Mesenchymal stem cell (in vitro differentiated cells and primary cell): ENCODE measurements around the gene RAMACL.
A peak's percentile ranks its signal among the peaks of the same experiment; 100 is the strongest.

Source experiments
- DNase-seq: peaks from one replicate; pipeline ENCODE4 v3.0.0-alpha.2; 2013
- H2AFZ ChIP-seq: one replicate; pipeline ENCODE4 v1.6.1; 2013; ENCODE audit warnings: low read depth, mild to moderate bottlenecking, control low read depth, inconsistent platforms, low read length, moderate library complexity
- H2AK5ac ChIP-seq: 2 replicates; pipeline ENCODE4 v1.6.1; 2013; ENCODE audit warnings: low read length, moderate library complexity, mild to moderate bottlenecking, inconsistent platforms; ENCODE audit not compliant: severe bottlenecking
- H2BK120ac ChIP-seq: one replicate; pipeline ENCODE4 v1.6.1; 2013; ENCODE audit warnings: low read depth, mild to moderate bottlenecking, inconsistent platforms, low read length, moderate library complexity
- H2BK12ac ChIP-seq, 2 experiments: one replicate each; pipeline ENCODE4 v1.6.1; 2013; ENCODE audit warnings: inconsistent platforms in 2 of 2, low read length in 2 of 2, mild to moderate bottlenecking in 2 of 2, moderate library complexity in 2 of 2, control low read depth in 1 of 2
- H2BK15ac ChIP-seq: one replicate; pipeline ENCODE4 v1.6.1; 2013; ENCODE audit warnings: mild to moderate bottlenecking, low read depth, inconsistent platforms; ENCODE audit not compliant: poor library complexity, severe bottlenecking
- H2BK5ac ChIP-seq: 2 replicates; pipeline ENCODE4 v1.6.1; 2013; ENCODE audit warnings: low read depth, mild to moderate bottlenecking, low read length, control low read depth, inconsistent platforms; ENCODE audit not compliant: poor library complexity, severe bottlenecking
- H3K14ac ChIP-seq, 2 experiments: one replicate each; pipeline ENCODE4 v1.6.1; 2013; ENCODE audit warnings: inconsistent platforms in 2 of 2, low read length in 2 of 2, control low read depth in 1 of 2, mild to moderate bottlenecking in 1 of 2, moderate library complexity in 1 of 2
- H3K18ac ChIP-seq, 2 experiments: one replicate each; pipeline ENCODE4 v1.6.1; 2013; ENCODE audit warnings: inconsistent platforms in 2 of 2, low read length in 2 of 2, control low read depth in 1 of 2, low read depth in 1 of 2, mild to moderate bottlenecking in 1 of 2
- H3K23ac ChIP-seq, 2 experiments: one replicate each; pipeline ENCODE4 v1.6.1; 2013; ENCODE audit warnings: inconsistent platforms in 2 of 2, low read length in 2 of 2, mild to moderate bottlenecking in 2 of 2, moderate library complexity in 2 of 2, control low read depth in 1 of 2
- H3K27ac ChIP-seq: 2 replicates; pipeline ENCODE4 v1.5.1; 2013; ENCODE audit warnings: mild to moderate bottlenecking, moderate library complexity, low read length, control low read depth, inconsistent platforms; ENCODE audit not compliant: poor library complexity, severe bottlenecking
- H3K27me3 ChIP-seq, 2 experiments: 2 replicates each; pipeline versions ENCODE4 v1.6.1 to v1.7.0; 2013; ENCODE audit warnings: low read length in 2 of 2, mild to moderate bottlenecking in 2 of 2, moderate library complexity in 2 of 2, control low read depth in 1 of 2, inconsistent platforms in 1 of 2; ENCODE audit not compliant: control insufficient read depth in 1 of 2, insufficient read depth in 1 of 2
- H3K36me3 ChIP-seq, 2 experiments: 2 replicates each; pipeline versions ENCODE4 v1.6.1 to v1.7.0; 2013; ENCODE audit warnings: low read length in 2 of 2, control low read depth in 1 of 2, inconsistent platforms in 1 of 2, low read depth in 1 of 2, mild to moderate bottlenecking in 1 of 2; ENCODE audit not compliant: insufficient read depth in 2 of 2, control insufficient read depth in 1 of 2
- H3K4ac ChIP-seq, 2 experiments: one replicate each; pipeline ENCODE4 v1.6.1; 2013; ENCODE audit warnings: inconsistent platforms in 2 of 2, low read length in 2 of 2, mild to moderate bottlenecking in 2 of 2, moderate library complexity in 2 of 2, control low read depth in 1 of 2, low read depth in 1 of 2
- H3K4me1 ChIP-seq: 2 replicates; pipeline ENCODE4 v1.6.1; 2013; ENCODE audit warnings: low read depth, low read length, control low read depth; ENCODE audit not compliant: control insufficient read depth, insufficient read depth
- H3K4me2 ChIP-seq: 2 replicates; pipeline ENCODE4 v1.6.1; 2013; ENCODE audit warnings: low read length, mild to moderate bottlenecking, inconsistent platforms; ENCODE audit not compliant: poor library complexity, severe bottlenecking
- H3K4me3 ChIP-seq, 2 experiments: 2 replicates each; pipeline versions ENCODE4 v1.5.1 to v1.7.0; 2013; ENCODE audit warnings: low read length in 2 of 2, mild to moderate bottlenecking in 2 of 2, control low read depth in 1 of 2, low read depth in 1 of 2; ENCODE audit not compliant: insufficient read depth in 1 of 2
- H3K79me1 ChIP-seq: replicated peaks from 2 replicates; pipeline ENCODE4 v1.6.1; 2013; ENCODE audit warnings: mild to moderate bottlenecking, control low read depth, low read length, inconsistent platforms; ENCODE audit not compliant: poor library complexity, severe bottlenecking
- H3K9ac ChIP-seq: 2 replicates; pipeline ENCODE4 v1.7.0; 2013; ENCODE audit warnings: mild to moderate bottlenecking, low read length, moderate library complexity
- H3K9me3 ChIP-seq: 2 replicates; pipeline ENCODE4 v1.7.0; 2013; ENCODE audit warnings: mild to moderate bottlenecking, low read length; ENCODE audit not compliant: control insufficient read depth
- H4K8ac ChIP-seq: one replicate; pipeline ENCODE4 v1.6.1; 2013; ENCODE audit warnings: inconsistent platforms, mild to moderate bottlenecking, low read length, moderate library complexity
- H4K91ac ChIP-seq: one replicate; pipeline ENCODE4 v1.6.1; 2013; ENCODE audit warnings: mild to moderate bottlenecking, low read length, inconsistent platforms
- WGBS: methylation state at CpG from one replicate; pipeline ENCODE4 v1.1.7; 2013; ENCODE audit warnings: mixed read lengths; 5-methylcytosine and 5-hydroxymethylcytosine counted together

RAMACL gene

GRCh38 chr6:166625356-166625755 is 38.9 kb upstream of the RAMACL start:
- Histone ChIP-seq H3K36me3 (no peaks in the 10 kb centered on the region), H3K23ac (no peak overlapping the region), H3K27ac (no peak overlapping the region), H3K4ac (no peak overlapping the region), H2BK120ac (no peak overlapping the region), H3K27me3 (peaks cover 0 to 15% of the 10 kb centered on the region in 2 experiments), H2BK5ac (no peak overlapping the region), H2BK12ac (no peak overlapping the region), H3K18ac (no peak overlapping the region), H3K9ac (peak overlapping the region; percentile 89), H2AFZ (no peak overlapping the region), H4K91ac (no peak overlapping the region), H3K79me1 (peaks cover 2% of the 10 kb centered on the region), H2AK5ac (no peak overlapping the region), H3K9me3 (no peaks in the 10 kb centered on the region), H3K14ac (no peak overlapping the region), H4K8ac (no peak overlapping the region), H3K4me3 (peak overlapping the region in 1 of 2 experiments; percentile 90), H3K4me1 (peaks cover 16% of the 10 kb centered on the region), H2BK15ac (no peak overlapping the region), H3K4me2 (no peak overlapping the region)
- 40% methylated on average over 5 of the region's 5 CpGs for WGBS
- DNase-seq, result peak; percentile 82

DNA sequence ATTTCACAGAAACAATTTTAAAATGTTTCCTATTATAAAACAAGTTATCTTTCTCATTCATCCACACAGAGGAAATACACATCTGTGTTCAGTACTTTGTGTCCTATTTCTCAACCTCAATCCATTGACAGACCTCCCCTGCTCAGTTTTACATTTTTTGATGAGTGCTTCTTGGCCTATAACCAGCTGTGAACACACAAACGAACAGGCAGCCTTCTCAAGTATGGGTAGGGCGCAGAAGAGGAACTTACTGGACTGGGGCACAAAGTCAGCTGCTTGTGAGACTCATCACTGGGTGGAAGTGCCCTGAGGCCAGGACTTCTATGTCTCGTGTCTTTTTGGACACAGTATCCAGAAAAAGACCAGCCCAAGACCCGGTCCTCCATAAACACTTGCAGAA is 37.8 kb upstream of the RAMACL start:
- Histone ChIP-seq H2AK5ac (no peak overlapping the region), H3K4me2 (no peak overlapping the region), H2BK12ac (no peak overlapping the region), H2AFZ (no peak overlapping the region), H3K23ac (no peak overlapping the region), H3K36me3 (no peaks in the 10 kb centered on the region), H3K27ac (no peak overlapping the region), H3K4me3 (no peak overlapping the region), H3K9ac (no peak overlapping the region), H3K4me1 (peaks cover 19% of the 10 kb centered on the region), H4K8ac (no peak overlapping the region), H3K79me1 (peaks cover 2% of the 10 kb centered on the region), H3K14ac (no peak overlapping the region), H3K9me3 (no peaks in the 10 kb centered on the region), H2BK120ac (no peak overlapping the region), H2BK5ac (no peak overlapping the region), H2BK15ac (no peak overlapping the region), H3K18ac (peak overlapping the region in 1 of 2 experiments; percentile 6), H3K27me3 (peaks cover 0 to 6% of the 10 kb centered on the region in 2 experiments), H4K91ac (no peak overlapping the region), H3K4ac (no peak overlapping the region)
- 74% methylated on average over 4 of the region's 4 CpGs for WGBS
- peak; percentile 82 for DNase-seq

DNA sequence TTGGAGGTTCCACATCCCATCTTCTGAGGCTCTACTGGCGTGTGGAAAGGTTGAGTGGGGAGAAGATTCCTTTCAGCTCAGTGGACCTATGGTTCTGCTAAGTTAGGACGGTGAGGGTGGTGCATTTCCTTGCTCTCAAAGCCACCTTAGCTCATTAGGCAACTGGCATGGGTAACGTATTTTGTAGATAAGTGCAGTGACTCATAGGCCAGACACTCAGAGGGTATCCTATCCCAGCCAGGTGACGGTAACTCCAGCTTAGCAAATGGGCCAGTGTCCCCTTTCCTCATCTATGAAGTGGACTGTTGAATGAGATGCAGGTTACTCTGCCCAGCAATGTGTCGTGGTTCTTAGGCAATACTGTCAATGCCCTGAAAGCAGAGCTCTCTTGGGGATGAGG is 36.8 kb upstream of the RAMACL start:
- no peak for DNase-seq
- H3K4me2 ChIP-seq, result no peak overlapping the region

DNA sequence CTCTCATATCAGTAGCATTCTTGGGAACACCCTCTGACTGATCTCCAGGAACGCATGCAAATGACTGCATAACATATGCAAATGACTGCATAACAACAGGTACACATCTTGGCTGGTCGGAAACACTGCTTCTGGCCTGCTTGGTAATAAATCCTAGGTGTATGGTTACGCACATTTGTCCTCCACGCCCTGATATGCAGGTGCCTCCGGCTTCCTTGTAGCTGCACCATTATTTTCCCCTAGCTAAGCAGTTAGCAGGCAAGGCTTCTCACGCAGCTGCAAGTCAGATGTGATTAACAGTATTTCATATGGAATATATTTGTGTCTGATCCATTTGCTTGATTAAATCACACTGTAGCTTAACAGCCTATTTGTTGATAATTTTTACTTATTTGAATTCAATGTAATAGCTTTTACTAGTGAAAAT is 34.6 kb upstream of the RAMACL start:
- WGBS, result 85% methylated on average over 5 of the region's 6 CpGs
- H3K4me1 ChIP-seq, result peaks cover 26% of the 10 kb centered on the region
- peak overlapping the region; percentile 27 for H2AK5ac ChIP-seq

More for the DNA sequence above, 36.8 kb upstream of the RAMACL start:
- Histone ChIP-seq H3K4me1 (peaks cover 22% of the 10 kb centered on the region), H3K9me3 (no peaks in the 10 kb centered on the region), H3K36me3 (peaks cover 0 to 6% of the 10 kb centered on the region in 2 experiments), H3K79me1 (peaks cover 2% of the 10 kb centered on the region), H3K23ac (no peak overlapping the region), H2BK120ac (no peak overlapping the region), H3K9ac (no peak overlapping the region), H2AK5ac (no peak overlapping the region), H3K18ac (peak overlapping the region in 1 of 2 experiments; percentile 75), H2BK15ac (no peak overlapping the region), H2BK12ac (peak overlapping the region in 1 of 2 experiments; percentile 87), H2AFZ (no peak overlapping the region), H3K4ac (peak overlapping the region in 1 of 2 experiments; percentile 24), H4K91ac (peak overlapping the region; percentile 14), H3K14ac (peak overlapping the region in 1 of 2 experiments; percentile 4), H2BK5ac (no peak overlapping the region), H4K8ac (no peak overlapping the region), H3K4me3 (no peak overlapping the region), H3K27ac (no peak overlapping the region), H3K27me3 (no peaks in the 10 kb centered on the region)
- 87% methylated on average over 5 of the region's 5 CpGs for WGBS

More for the DNA sequence above, 34.6 kb upstream of the RAMACL start:
- H2AFZ ChIP-seq, result no peak overlapping the region
- no peak overlapping the region for H4K91ac ChIP-seq
- H2BK120ac ChIP-seq, result no peak overlapping the region
- no peak overlapping the region for H3K4ac ChIP-seq
- H3K14ac ChIP-seq, result no peak overlapping the region
- DNase-seq, result no peak
- no peak overlapping the region for H2BK5ac ChIP-seq
- peak overlapping the region; percentile 61 for H3K18ac ChIP-seq
- peak overlapping the region in 1 of 2 experiments; percentile 64 for H2BK12ac ChIP-seq
- peak overlapping the region in 1 of 2 experiments; percentile 25 for H3K4me3 ChIP-seq
- no peak overlapping the region for H3K4me2 ChIP-seq
- no peak overlapping the region for H3K23ac ChIP-seq
- no peak overlapping the region for H3K27ac ChIP-seq
- peaks cover 0 to 6% of the 10 kb centered on the region in 2 experiments for H3K36me3 ChIP-seq
- no peak overlapping the region for H2BK15ac ChIP-seq
- H3K9ac ChIP-seq, result peak overlapping the region; percentile 66
- H3K9me3 ChIP-seq, result no peaks in the 10 kb centered on the region
- no peak overlapping the region for H4K8ac ChIP-seq
- H3K27me3 ChIP-seq, result no peaks in the 10 kb centered on the region
- peaks cover 8% of the 10 kb centered on the region for H3K79me1 ChIP-seq
